DOHH2 (cell line): ENCODE results near the gene PES1.

ENCODE experiments used
- H3F3A ChIP-seq: fragments of 200-600 bp; sonication (generic), shearing (Covaris generic); 2 replicates; pipeline ENCODE4 v1.6.0; 2016; ENCODE audit warnings: antibody characterized with exemption, mild to moderate bottlenecking; ENCODE audit not compliant: control insufficient read depth, insufficient read depth
- H3K27ac ChIP-seq: fragments of 200-600 bp; sonication (generic); 2 replicates; pipeline ENCODE4 v1.5.1; 2014; ENCODE audit warnings: low read depth, mild to moderate bottlenecking, low read length, moderate library complexity
- H3K27me3 ChIP-seq: fragments of 200-600 bp; sonication (generic); 2 replicates; pipeline ENCODE4 v1.6.1; 2014; ENCODE audit warnings: mild to moderate bottlenecking, low read length, mixed read lengths; ENCODE audit not compliant: control insufficient read depth
- H3K36me3 ChIP-seq: fragments of 200-600 bp; sonication (generic); 2 replicates; pipeline ENCODE4 v1.6.1; 2014; ENCODE audit warnings: mild to moderate bottlenecking, low read length, moderate library complexity, mixed read lengths; ENCODE audit not compliant: control insufficient read depth
- H3K4me1 ChIP-seq: fragments of 200-600 bp; sonication (generic); 2 replicates; pipeline ENCODE4 v1.6.1; 2014; ENCODE audit warnings: mild to moderate bottlenecking, low read length, mixed read lengths; ENCODE audit not compliant: control insufficient read depth
- H3K4me2 ChIP-seq: fragments of 200-600 bp; sonication (generic); 2 replicates; pipeline ENCODE4 v1.6.0; 2014; ENCODE audit warnings: mild to moderate bottlenecking, low read length, moderate library complexity
- H3K4me3 ChIP-seq: fragments of 200-600 bp; sonication (generic); 2 replicates; pipeline ENCODE4 v1.5.1; 2014; ENCODE audit warnings: mild to moderate bottlenecking, low read length, mixed read lengths
- H3K79me2 ChIP-seq: fragments of 200-600 bp; sonication (generic); 2 replicates; pipeline ENCODE4 v1.6.1; 2014; ENCODE audit warnings: mild to moderate bottlenecking, low read length, mixed read lengths; ENCODE audit not compliant: control insufficient read depth
- H3K9me2 ChIP-seq: fragments of 200-600 bp; sonication (generic); replicated peaks from 2 replicates; pipeline ENCODE4 v1.6.1; 2014; ENCODE audit warnings: mild to moderate bottlenecking, low read length, mixed read lengths; ENCODE audit not compliant: control insufficient read depth
- H3K9me3 ChIP-seq: fragments of 200-600 bp; sonication (generic); 2 replicates; pipeline ENCODE4 v1.6.1; 2014; ENCODE audit warnings: antibody characterized with exemption, low read length, mixed read lengths; ENCODE audit not compliant: control insufficient read depth, insufficient read depth
- H4K20me1 ChIP-seq: fragments of 200-600 bp; sonication (generic); 2 replicates; pipeline ENCODE4 v1.6.0; 2014; ENCODE audit warnings: low read depth, mild to moderate bottlenecking, antibody characterized with exemption, low read length, moderate library complexity; ENCODE audit not compliant: control insufficient read depth, insufficient read depth
- CTCF ChIP-seq: fragments of 200-600 bp; sonication (generic); IDR thresholded peaks from one replicate; pipeline ENCODE4 v1.5.1; 2014; ENCODE audit warnings: antibody characterized with exemption, mild to moderate bottlenecking, low read depth, low read length; ENCODE audit not compliant: poor library complexity, severe bottlenecking
- EZH2phosphoT487 ChIP-seq: fragments of 200-600 bp; sonication (generic); IDR thresholded peaks from 2 replicates; pipeline ENCODE4 v1.6.1; 2017; ENCODE audit warnings: borderline replicate concordance, mild to moderate bottlenecking, antibody characterized with exemption, low read length, moderate library complexity, mixed read lengths

The PES1 gene

GRCh38 chr22:30575859-30576258 is 15.9 kb downstream of the PES1 start:
- H3K27ac ChIP-seq, result no peak overlapping the region
- H3K9me3 ChIP-seq, result no peaks in the 10 kb centered on the region
- H3K27me3 ChIP-seq, result no peaks in the 10 kb centered on the region
- H3K4me2 ChIP-seq, result no peak overlapping the region
- no peaks in the 10 kb centered on the region for H3K79me2 ChIP-seq
- H3F3A ChIP-seq, result no peaks in the 10 kb centered on the region
- H3K4me1 ChIP-seq, result no peaks in the 10 kb centered on the region
- peaks cover 57% of the 10 kb centered on the region for H3K36me3 ChIP-seq
- no peak overlapping the region for H3K4me3 ChIP-seq
- no peak for TF ChIP-seq EZH2phosphoT487
- TF ChIP-seq CTCF, result no peak
- peaks cover 4% of the 10 kb centered on the region; the same call in 1 of the 2 replicates for H4K20me1 ChIP-seq
- H3K9me2 ChIP-seq, result no peaks in the 10 kb centered on the region

- Histone ChIP-seq H3K27ac (no peak overlapping the region), H3K36me3 (peaks cover 50% of the 10 kb centered on the region), H3K4me1 (no peaks in the 10 kb centered on the region), H3K9me2 (no peaks in the 10 kb centered on the region), H4K20me1 (peaks cover 4% of the 10 kb centered on the region; the same call in 1 of the 2 replicates), H3K9me3 (no peaks in the 10 kb centered on the region), H3K4me2 (no peak overlapping the region), H3K79me2 (no peaks in the 10 kb centered on the region), H3F3A (no peaks in the 10 kb centered on the region), H3K4me3 (no peak overlapping the region), H3K27me3 (no peaks in the 10 kb centered on the region)
- TF ChIP-seq CTCF (no peak), EZH2phosphoT487 (no peak)
Observed at GRCh38 chr22:30574997-30575671, 16.6 kb downstream of the PES1 start.

GRCh38 chr22:30574095-30574981 is 17.4 kb downstream of the PES1 start, which contains the start of gene GAL3ST1:
TSS of gene GAL3ST1 (minus strand) at chr22:30574665. CDS start at chr22:30557392, 17,273 bp downstream.
- Histone ChIP-seq H3K4me1 (no peaks in the 10 kb centered on the region), H3K27me3 (no peaks in the 10 kb centered on the region), H3F3A (no peaks in the 10 kb centered on the region), H3K36me3 (peaks cover 42% of the 10 kb centered on the region), H3K27ac (no peak within 1 kb of the TSS), H3K9me2 (no peaks in the 10 kb centered on the region), H3K4me3 (no peak within 1 kb of the TSS), H3K4me2 (no peak within 1 kb of the TSS), H3K9me3 (no peaks in the 10 kb centered on the region), H4K20me1 (peaks cover 4% of the 10 kb centered on the region; the same call in 1 of the 2 replicates), H3K79me2 (no peaks in the 10 kb centered on the region)
- TF ChIP-seq CTCF, result no peak
- TF ChIP-seq EZH2phosphoT487, result no peak
